GM12878 (cell line): ENCODE data around the gene HOXA10. TPM values are rescaled to one million over a fixed set of nuclear protein-coding genes. Genes with fewer than 3 reads are reported as not detected.

Source experiments
- BACH1 ChIP-seq: fragments of 450-650 bp; IDR thresholded peaks from 2 replicates; pipeline ENCODE4 v1.6.1; 2017; ENCODE audit warnings: mild to moderate bottlenecking, borderline replicate concordance
- BRCA1 ChIP-seq: IDR thresholded peaks from 2 replicates; pipeline ENCODE4 v1.6.1; 2011; ENCODE audit warnings: low read depth, low read length, improper control_type of control experiment
- DPF2 ChIP-seq: fragments of 450-650 bp; IDR thresholded peaks from 2 replicates; pipeline ENCODE4 v1.6.1; 2017; ENCODE audit warnings: mild to moderate bottlenecking
- EZH2 ChIP-seq: IDR thresholded peaks from 2 replicates; pipeline ENCODE4 v1.6.1; 2012; ENCODE audit warnings: low read depth, mild to moderate bottlenecking, control low read depth, inconsistent platforms, low read length, borderline replicate concordance; ENCODE audit not compliant: control insufficient read depth
- HDGF ChIP-seq: fragments of 450-650 bp; IDR thresholded peaks from 2 replicates; pipeline ENCODE4 v1.6.1; 2016; ENCODE audit warnings: antibody characterized with exemption
- IRF4 ChIP-seq: IDR thresholded peaks from 2 replicates; pipeline ENCODE4 v1.6.1; 2011; ENCODE audit warnings: low read depth, low read length
- KDM1A ChIP-seq: fragments of 200-600 bp; sonication (generic); IDR thresholded peaks from 2 replicates; pipeline ENCODE4 v1.6.1; 2016; ENCODE audit warnings: borderline replicate concordance
- NBN ChIP-seq: fragments of 450-650 bp; IDR thresholded peaks from 2 replicates; pipeline ENCODE4 v1.6.1; 2016
- NFXL1 ChIP-seq: fragments of 450-650 bp; IDR thresholded peaks from 2 replicates; pipeline ENCODE4 v1.6.1; 2017; ENCODE audit warnings: antibody characterized with exemption, mild to moderate bottlenecking, borderline replicate concordance
- NR2C1 ChIP-seq: fragments of 450-650 bp; IDR thresholded peaks from 2 replicates; pipeline ENCODE4 v1.6.1; 2017; ENCODE audit warnings: antibody characterized with exemption, mild to moderate bottlenecking, moderate library complexity
- NR2C2 ChIP-seq: IDR thresholded peaks from 2 replicates; pipeline ENCODE4 v1.6.1; 2011; ENCODE audit warnings: borderline replicate concordance, low read depth; ENCODE audit not compliant: control insufficient read depth, insufficient read length
- NRF1 ChIP-seq: conservative IDR thresholded peaks from 2 replicates; pipeline ENCODE4 v1.6.1; 2011; ENCODE audit warnings: mild to moderate bottlenecking, low read depth, low read length, improper control_type of control experiment
- POLR2AphosphoS5 ChIP-seq: IDR thresholded peaks from 2 replicates; pipeline ENCODE4 v1.6.1; 2011; ENCODE audit warnings: mild to moderate bottlenecking, low read length, inconsistent platforms
- SIX5 ChIP-seq: IDR thresholded peaks from 2 replicates; pipeline ENCODE4 v1.6.1; 2011; ENCODE audit warnings: mild to moderate bottlenecking, low read depth, low read length, moderate library complexity; ENCODE audit not compliant: severe bottlenecking
- SRF ChIP-seq, 2 experiments: IDR thresholded peaks; 2 replicates each; pipeline ENCODE4 v1.6.1; 2011; ENCODE audit warnings: low read depth in 2 of 2, low read length in 2 of 2, mild to moderate bottlenecking in 1 of 2, moderate library complexity in 1 of 2
- TBL1XR1 ChIP-seq: IDR thresholded peaks from 2 replicates; pipeline ENCODE4 v1.6.1; 2012; ENCODE audit warnings: low read depth, low read length, improper control_type of control experiment
- TCF3 ChIP-seq: IDR thresholded peaks from 2 replicates; pipeline ENCODE4 v1.6.1; 2012; ENCODE audit warnings: low read depth, mild to moderate bottlenecking, low read length, borderline replicate concordance; ENCODE audit not compliant: insufficient read depth
- ZNF24 ChIP-seq: fragments of 450-650 bp; IDR thresholded peaks from 2 replicates; pipeline ENCODE4 v1.6.1; 2017; ENCODE audit warnings: antibody characterized with exemption, mild to moderate bottlenecking
- ZNF274 ChIP-seq: IDR thresholded peaks from one replicate; pipeline ENCODE4 v1.8.0; 2011; ENCODE audit not compliant: insufficient read length, insufficient read depth
- ZZZ3 ChIP-seq: IDR thresholded peaks from 2 replicates; pipeline ENCODE4 v1.6.1; 2011; ENCODE audit warnings: low read depth; ENCODE audit not compliant: control insufficient read depth, insufficient read length
- polyA plus RNA-seq, 11 experiments: library from polyadenylated mRNA; depleted of rRNA in 4 of 11; unstranded in 6 of 11; stranded (reverse) in 5 of 11; fragments of >200 nt; fragmentation: Nextera tagmentation in 4 of 11; fragmentation: Illumina TruSeq in 1 of 11; extraction: Ambion mirVana in 4 of 11; extraction: Trizol in 1 of 11; gene quantifications; 1 replicate in 1 of 11; 2 replicates in 10 of 11; pipeline versions ENCODE4 v1.2.1 to v1.2.3, GENCODE V29; 2011 to 2016; ENCODE audit warnings: inconsistent platforms in 2 of 11, missing spikeins in 2 of 11, low read depth in 1 of 11
- total RNA-seq, 4 experiments: library from RNA; depleted of rRNA in 3 of 4; stranded (reverse); fragments of >200 nt in 3 of 4; fragmentation: Illumina TruSeq in 1 of 4; extraction: Trizol in 1 of 4; gene quantifications; 2 replicates each; pipeline versions ENCODE4 v1.2.1 to v1.2.3, GENCODE V29; 2013 to 2021
- TF ChIP-seq, protein P1 (sequence below): IDR thresholded peaks from 2 replicates; pipeline ENCODE4 v1.6.1; 2012; ENCODE audit warnings: low read depth, low read length, improper control_type of control experiment
- TF ChIP-seq, protein P2 (sequence below): fragments of 450-650 bp; IDR thresholded peaks from 2 replicates; pipeline ENCODE4 v1.6.1; 2017; ENCODE audit warnings: mild to moderate bottlenecking, low read depth, inconsistent platforms; ENCODE audit not compliant: poor library complexity, severe bottlenecking
- TF ChIP-seq, protein P3 (sequence below): IDR thresholded peaks from 2 replicates; pipeline ENCODE4 v1.6.1; 2011; ENCODE audit warnings: mild to moderate bottlenecking, low read depth, low read length, moderate library complexity; ENCODE audit not compliant: insufficient replicate concordance
- TF ChIP-seq, protein P4 (sequence below): fragments of 450-650 bp; formaldehyde crosslinking; IDR thresholded peaks from 2 replicates; pipeline ENCODE4 v1.5.0; 2022; ENCODE audit warnings: mild to moderate bottlenecking, missing genetic modification characterization

HOXA10 gene
- total and polyA plus RNA-seq, 10 of the 15 experiments (the other 5 are each of a cell fraction or from before 2014, with no cell fraction given): not detected

DNA sequence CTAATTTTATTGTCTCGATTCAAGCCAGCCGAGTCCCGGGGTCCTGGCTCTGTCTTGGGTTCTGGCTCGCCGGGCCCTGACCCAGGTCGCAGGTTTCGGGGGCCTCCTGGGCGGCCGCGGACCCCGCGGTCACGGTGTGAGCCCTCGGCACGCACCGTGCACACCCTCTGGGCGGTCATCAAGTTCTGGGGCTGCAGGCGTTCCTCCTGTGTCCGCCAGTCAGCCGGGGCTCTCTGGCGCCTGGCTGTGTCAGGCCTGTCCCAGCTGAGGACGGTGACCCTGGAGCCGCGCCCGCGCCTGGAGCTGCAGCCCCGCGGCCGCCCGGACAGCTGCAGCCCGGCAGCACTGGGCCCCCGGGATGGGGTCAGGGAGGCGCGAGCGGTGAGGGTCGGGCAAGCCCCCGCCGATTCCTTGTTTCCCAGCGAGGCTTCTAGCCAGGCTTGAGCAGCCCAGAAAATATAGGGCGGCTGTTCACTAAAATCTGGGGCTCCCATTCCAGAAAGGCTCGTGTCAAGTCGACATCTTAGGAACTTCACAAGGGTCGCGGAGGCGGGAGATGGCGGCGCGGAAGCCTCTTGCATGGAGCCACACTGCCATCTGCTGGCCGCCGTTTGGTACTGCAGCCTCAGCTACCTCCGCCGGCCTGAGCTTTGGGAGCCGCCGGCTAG, 13.4 kb downstream of the HOXA10 start (continued):
- TF ChIP-seq, protein P1, sequence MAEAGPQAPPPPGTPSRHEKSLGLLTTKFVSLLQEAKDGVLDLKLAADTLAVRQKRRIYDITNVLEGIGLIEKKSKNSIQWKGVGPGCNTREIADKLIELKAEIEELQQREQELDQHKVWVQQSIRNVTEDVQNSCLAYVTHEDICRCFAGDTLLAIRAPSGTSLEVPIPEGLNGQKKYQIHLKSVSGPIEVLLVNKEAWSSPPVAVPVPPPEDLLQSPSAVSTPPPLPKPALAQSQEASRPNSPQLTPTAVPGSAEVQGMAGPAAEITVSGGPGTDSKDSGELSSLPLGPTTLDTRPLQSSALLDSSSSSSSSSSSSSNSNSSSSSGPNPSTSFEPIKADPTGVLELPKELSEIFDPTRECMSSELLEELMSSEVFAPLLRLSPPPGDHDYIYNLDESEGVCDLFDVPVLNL: no peak
- TF ChIP-seq NR2C1: peak; percentile 37; the same call in 1 of the 2 replicates
- TF ChIP-seq HDGF: no peak
- TF ChIP-seq, protein P2, sequence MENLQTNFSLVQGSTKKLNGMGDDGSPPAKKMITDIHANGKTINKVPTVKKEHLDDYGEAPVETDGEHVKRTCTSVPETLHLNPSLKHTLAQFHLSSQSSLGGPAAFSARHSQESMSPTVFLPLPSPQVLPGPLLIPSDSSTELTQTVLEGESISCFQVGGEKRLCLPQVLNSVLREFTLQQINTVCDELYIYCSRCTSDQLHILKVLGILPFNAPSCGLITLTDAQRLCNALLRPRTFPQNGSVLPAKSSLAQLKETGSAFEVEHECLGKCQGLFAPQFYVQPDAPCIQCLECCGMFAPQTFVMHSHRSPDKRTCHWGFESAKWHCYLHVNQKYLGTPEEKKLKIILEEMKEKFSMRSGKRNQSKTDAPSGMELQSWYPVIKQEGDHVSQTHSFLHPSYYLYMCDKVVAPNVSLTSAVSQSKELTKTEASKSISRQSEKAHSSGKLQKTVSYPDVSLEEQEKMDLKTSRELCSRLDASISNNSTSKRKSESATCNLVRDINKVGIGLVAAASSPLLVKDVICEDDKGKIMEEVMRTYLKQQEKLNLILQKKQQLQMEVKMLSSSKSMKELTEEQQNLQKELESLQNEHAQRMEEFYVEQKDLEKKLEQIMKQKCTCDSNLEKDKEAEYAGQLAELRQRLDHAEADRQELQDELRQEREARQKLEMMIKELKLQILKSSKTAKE: no peak
- TF ChIP-seq BRCA1: no peak
- no peak for TF ChIP-seq KDM1A
- TF ChIP-seq POLR2AphosphoS5: no peak
- TF ChIP-seq TCF3: no peak
- TF ChIP-seq NRF1: no peak
- TF ChIP-seq, protein P3, sequence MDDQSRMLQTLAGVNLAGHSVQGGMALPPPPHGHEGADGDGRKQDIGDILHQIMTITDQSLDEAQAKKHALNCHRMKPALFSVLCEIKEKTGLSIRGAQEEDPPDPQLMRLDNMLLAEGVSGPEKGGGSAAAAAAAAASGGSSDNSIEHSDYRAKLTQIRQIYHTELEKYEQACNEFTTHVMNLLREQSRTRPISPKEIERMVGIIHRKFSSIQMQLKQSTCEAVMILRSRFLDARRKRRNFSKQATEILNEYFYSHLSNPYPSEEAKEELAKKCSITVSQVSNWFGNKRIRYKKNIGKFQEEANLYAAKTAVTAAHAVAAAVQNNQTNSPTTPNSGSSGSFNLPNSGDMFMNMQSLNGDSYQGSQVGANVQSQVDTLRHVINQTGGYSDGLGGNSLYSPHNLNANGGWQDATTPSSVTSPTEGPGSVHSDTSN: no peak
- no peak for TF ChIP-seq NR2C2
- TF ChIP-seq BACH1: no peak
- peak; percentile 44; the same call in 1 of the 2 replicates for TF ChIP-seq DPF2
- no peak for TF ChIP-seq SRF (IDR thresholded peaks at IDR 0.05; ENCODE audit: low read depth in 2 of 2, low read length in 2 of 2)
- TF ChIP-seq ZNF274: no peak
- TF ChIP-seq, protein P4, sequence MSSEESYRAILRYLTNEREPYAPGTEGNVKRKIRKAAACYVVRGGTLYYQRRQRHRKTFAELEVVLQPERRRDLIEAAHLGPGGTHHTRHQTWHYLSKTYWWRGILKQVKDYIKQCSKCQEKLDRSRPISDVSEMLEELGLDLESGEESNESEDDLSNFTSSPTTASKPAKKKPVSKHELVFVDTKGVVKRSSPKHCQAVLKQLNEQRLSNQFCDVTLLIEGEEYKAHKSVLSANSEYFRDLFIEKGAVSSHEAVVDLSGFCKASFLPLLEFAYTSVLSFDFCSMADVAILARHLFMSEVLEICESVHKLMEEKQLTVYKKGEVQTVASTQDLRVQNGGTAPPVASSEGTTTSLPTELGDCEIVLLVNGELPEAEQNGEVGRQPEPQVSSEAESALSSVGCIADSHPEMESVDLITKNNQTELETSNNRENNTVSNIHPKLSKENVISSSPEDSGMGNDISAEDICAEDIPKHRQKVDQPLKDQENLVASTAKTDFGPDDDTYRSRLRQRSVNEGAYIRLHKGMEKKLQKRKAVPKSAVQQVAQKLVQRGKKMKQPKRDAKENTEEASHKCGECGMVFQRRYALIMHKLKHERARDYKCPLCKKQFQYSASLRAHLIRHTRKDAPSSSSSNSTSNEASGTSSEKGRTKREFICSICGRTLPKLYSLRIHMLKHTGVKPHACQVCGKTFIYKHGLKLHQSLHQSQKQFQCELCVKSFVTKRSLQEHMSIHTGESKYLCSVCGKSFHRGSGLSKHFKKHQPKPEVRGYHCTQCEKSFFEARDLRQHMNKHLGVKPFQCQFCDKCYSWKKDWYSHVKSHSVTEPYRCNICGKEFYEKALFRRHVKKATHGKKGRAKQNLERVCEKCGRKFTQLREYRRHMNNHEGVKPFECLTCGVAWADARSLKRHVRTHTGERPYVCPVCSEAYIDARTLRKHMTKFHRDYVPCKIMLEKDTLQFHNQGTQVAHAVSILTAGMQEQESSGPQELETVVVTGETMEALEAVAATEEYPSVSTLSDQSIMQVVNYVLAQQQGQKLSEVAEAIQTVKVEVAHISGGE (CRISPR knock-in tag): no peak
- no peak for TF ChIP-seq ZNF24
- no peak for TF ChIP-seq ZZZ3
- TF ChIP-seq NBN: 0 out of 2 replicates have a peak, but pooled peaks have one; percentile 21
- no peak for TF ChIP-seq IRF4
- no peak for TF ChIP-seq NFXL1
- no peak for TF ChIP-seq SIX5
- no peak for TF ChIP-seq TBL1XR1
- TF ChIP-seq EZH2: no peak
